GM12878 (cell line): ENCODE measurements around the gene LENG1. TPM values are rescaled to one million over a fixed set of nuclear protein-coding genes. Genes with fewer than 3 reads are reported as not detected.

Experiments used
- ASH2L ChIP-seq: fragments of 300-600, 200-600 bp; sonication (generic); IDR thresholded peaks from 2 replicates; pipeline ENCODE4 v1.6.1; 2017; ENCODE audit warnings: low read depth, mild to moderate bottlenecking, borderline replicate concordance
- GABPA ChIP-seq: IDR thresholded peaks from 2 replicates; pipeline ENCODE4 v1.6.1; 2014; ENCODE audit warnings: antibody characterized with exemption, low read depth, mild to moderate bottlenecking, inconsistent platforms
- IRF4 ChIP-seq: IDR thresholded peaks from 2 replicates; pipeline ENCODE4 v1.6.1; 2011; ENCODE audit warnings: low read depth, low read length
- JUNB ChIP-seq: IDR thresholded peaks from 2 replicates; pipeline ENCODE4 v1.6.1; 2016; ENCODE audit warnings: antibody characterized with exemption, mild to moderate bottlenecking
- NFXL1 ChIP-seq: fragments of 450-650 bp; IDR thresholded peaks from 2 replicates; pipeline ENCODE4 v1.6.1; 2017; ENCODE audit warnings: antibody characterized with exemption, mild to moderate bottlenecking, borderline replicate concordance
- NFYB ChIP-seq: IDR thresholded peaks from 2 replicates; pipeline ENCODE4 v1.6.1; 2011; ENCODE audit warnings: low read depth, mild to moderate bottlenecking, low read length, improper control_type of control experiment, moderate library complexity; ENCODE audit not compliant: insufficient read depth
- POLR2AphosphoS2 ChIP-seq: IDR thresholded peaks from 2 replicates; pipeline ENCODE4 v1.6.1; 2011; ENCODE audit warnings: low read depth, mild to moderate bottlenecking, low read length, improper control_type of control experiment, moderate library complexity
- POLR2AphosphoS5 ChIP-seq: IDR thresholded peaks from 2 replicates; pipeline ENCODE4 v1.6.1; 2011; ENCODE audit warnings: mild to moderate bottlenecking, low read length, inconsistent platforms
- SIN3A ChIP-seq: IDR thresholded peaks from 2 replicates; pipeline ENCODE4 v1.6.1; 2012; ENCODE audit warnings: low read depth, low read length, improper control_type of control experiment
- SIX5 ChIP-seq: IDR thresholded peaks from 2 replicates; pipeline ENCODE4 v1.6.1; 2011; ENCODE audit warnings: mild to moderate bottlenecking, low read depth, low read length, moderate library complexity; ENCODE audit not compliant: severe bottlenecking
- SPI1 ChIP-seq: IDR thresholded peaks from 2 replicates; pipeline ENCODE4 v1.6.1; 2011; ENCODE audit warnings: low read depth, mild to moderate bottlenecking, low read length, moderate library complexity, borderline replicate concordance; ENCODE audit not compliant: insufficient read depth
- SRF ChIP-seq, 2 experiments: IDR thresholded peaks; 2 replicates each; pipeline ENCODE4 v1.6.1; 2011; ENCODE audit warnings: low read depth in 2 of 2, low read length in 2 of 2, mild to moderate bottlenecking in 1 of 2, moderate library complexity in 1 of 2
- TCF12 ChIP-seq: IDR thresholded peaks from 2 replicates; pipeline ENCODE4 v1.6.1; 2011; ENCODE audit warnings: low read depth, mild to moderate bottlenecking, low read length
- polyA plus RNA-seq, 11 experiments: library from polyadenylated mRNA; depleted of rRNA in 4 of 11; unstranded in 6 of 11; stranded (reverse) in 5 of 11; fragments of >200 nt; fragmentation: Nextera tagmentation in 4 of 11; fragmentation: Illumina TruSeq in 1 of 11; extraction: Ambion mirVana in 4 of 11; extraction: Trizol in 1 of 11; gene quantifications; 1 replicate in 1 of 11; 2 replicates in 10 of 11; pipeline versions ENCODE4 v1.2.1 to v1.2.3, GENCODE V29; 2011 to 2016; ENCODE audit warnings: inconsistent platforms in 2 of 11, missing spikeins in 2 of 11, low read depth in 1 of 11
- total RNA-seq, 4 experiments: library from RNA; depleted of rRNA in 3 of 4; stranded (reverse); fragments of >200 nt in 3 of 4; fragmentation: Illumina TruSeq in 1 of 4; extraction: Trizol in 1 of 4; gene quantifications; 2 replicates each; pipeline versions ENCODE4 v1.2.1 to v1.2.3, GENCODE V29; 2013 to 2021
- TF ChIP-seq, protein P1 (sequence below): fragments of 450-650 bp; IDR thresholded peaks from 2 replicates; pipeline ENCODE4 v1.6.1; 2017; ENCODE audit warnings: mild to moderate bottlenecking, low read depth, inconsistent platforms; ENCODE audit not compliant: poor library complexity, severe bottlenecking
- TF ChIP-seq, protein P2 (sequence below), 3 experiments: IDR thresholded peaks in 2 of 3; conservative IDR thresholded peaks in 1 of 3; 2 replicates each; pipeline ENCODE4 v1.5.1; 2011; ENCODE audit warnings: low read depth in 3 of 3, low read length in 3 of 3, mild to moderate bottlenecking in 3 of 3, control low read depth in 2 of 3, moderate library complexity in 2 of 3, inconsistent platforms in 1 of 3, mixed read lengths in 1 of 3; ENCODE audit not compliant: control insufficient read depth in 2 of 3, insufficient read depth in 1 of 3; ENCODE audit errors: extremely low read depth in 1 of 3
- TF ChIP-seq, protein P3 (sequence below): fragments of 450-650 bp; formaldehyde crosslinking; IDR thresholded peaks from 2 replicates; pipeline ENCODE4 v1.4.0; 2020; ENCODE audit warnings: mild to moderate bottlenecking, moderate library complexity
- TF ChIP-seq, protein P4 (sequence below): IDR thresholded peaks from 2 replicates; pipeline ENCODE4 v1.6.1; 2012; ENCODE audit warnings: mild to moderate bottlenecking, low read depth, low read length

The LENG1 gene
- total and polyA plus RNA-seq, 10 of the 15 experiments (the other 5 are each of a cell fraction or from before 2014, with no cell fraction given) = 0.21 to 10.8 (median 5.8) TPM

DNA sequence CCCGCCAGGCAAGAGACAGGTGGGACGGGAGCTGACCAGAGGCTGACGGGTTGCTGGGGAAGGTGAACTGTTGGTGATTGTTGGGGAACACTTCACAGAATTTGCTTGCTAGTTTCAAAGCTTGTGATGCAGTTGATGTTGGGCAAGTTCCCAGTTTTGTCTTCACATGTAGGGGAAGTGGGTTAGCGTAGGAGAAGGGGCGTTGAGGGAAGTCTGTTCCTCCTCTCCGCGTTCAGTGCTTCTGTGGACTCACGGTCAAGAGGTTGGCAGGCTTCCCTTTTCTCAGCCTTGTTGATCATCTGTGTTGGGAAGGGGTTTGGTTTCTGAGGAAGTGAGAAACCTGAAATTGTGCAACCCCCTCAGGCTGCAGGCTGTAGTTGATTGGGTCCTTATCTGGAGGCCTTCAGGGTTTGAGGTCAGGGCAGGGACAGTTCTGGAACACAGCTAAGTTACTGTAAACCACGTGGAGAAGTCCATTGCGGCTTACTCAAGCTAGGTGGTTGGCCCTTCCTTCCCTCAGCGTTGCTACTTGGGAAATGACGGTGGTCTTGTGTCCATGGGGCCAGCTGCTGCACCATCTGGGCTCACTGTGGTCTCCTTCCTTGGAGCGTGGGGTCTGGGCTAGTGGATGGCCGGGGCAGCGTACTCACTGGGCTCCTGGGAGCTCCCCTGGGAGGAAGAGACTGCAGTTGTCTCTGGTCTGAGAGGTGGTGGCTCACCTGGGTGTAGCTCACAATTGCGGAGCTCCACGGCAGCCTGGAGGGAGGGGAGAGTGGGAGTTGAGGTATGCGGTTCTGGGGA is 48.7 kb upstream of the LENG1 start (continued):
- no peak for TF ChIP-seq SRF (IDR thresholded peaks at IDR 0.05; ENCODE audit: low read depth in 2 of 2, low read length in 2 of 2)
- no peak for TF ChIP-seq ASH2L
- TF ChIP-seq POLR2AphosphoS5 = peak; percentile 92
- TF ChIP-seq, protein P1, sequence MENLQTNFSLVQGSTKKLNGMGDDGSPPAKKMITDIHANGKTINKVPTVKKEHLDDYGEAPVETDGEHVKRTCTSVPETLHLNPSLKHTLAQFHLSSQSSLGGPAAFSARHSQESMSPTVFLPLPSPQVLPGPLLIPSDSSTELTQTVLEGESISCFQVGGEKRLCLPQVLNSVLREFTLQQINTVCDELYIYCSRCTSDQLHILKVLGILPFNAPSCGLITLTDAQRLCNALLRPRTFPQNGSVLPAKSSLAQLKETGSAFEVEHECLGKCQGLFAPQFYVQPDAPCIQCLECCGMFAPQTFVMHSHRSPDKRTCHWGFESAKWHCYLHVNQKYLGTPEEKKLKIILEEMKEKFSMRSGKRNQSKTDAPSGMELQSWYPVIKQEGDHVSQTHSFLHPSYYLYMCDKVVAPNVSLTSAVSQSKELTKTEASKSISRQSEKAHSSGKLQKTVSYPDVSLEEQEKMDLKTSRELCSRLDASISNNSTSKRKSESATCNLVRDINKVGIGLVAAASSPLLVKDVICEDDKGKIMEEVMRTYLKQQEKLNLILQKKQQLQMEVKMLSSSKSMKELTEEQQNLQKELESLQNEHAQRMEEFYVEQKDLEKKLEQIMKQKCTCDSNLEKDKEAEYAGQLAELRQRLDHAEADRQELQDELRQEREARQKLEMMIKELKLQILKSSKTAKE = peak; percentile 70
- peak; percentile 65; the same call in 1 of the 2 replicates for TF ChIP-seq POLR2AphosphoS2
- no peak for TF ChIP-seq JUNB
- TF ChIP-seq GABPA = no peak
- TF ChIP-seq NFYB = 0 out of 2 replicates have a peak, but pooled peaks have one; percentile 25
- TF ChIP-seq SPI1 = peak; percentile 95
- TF ChIP-seq, protein P2, sequence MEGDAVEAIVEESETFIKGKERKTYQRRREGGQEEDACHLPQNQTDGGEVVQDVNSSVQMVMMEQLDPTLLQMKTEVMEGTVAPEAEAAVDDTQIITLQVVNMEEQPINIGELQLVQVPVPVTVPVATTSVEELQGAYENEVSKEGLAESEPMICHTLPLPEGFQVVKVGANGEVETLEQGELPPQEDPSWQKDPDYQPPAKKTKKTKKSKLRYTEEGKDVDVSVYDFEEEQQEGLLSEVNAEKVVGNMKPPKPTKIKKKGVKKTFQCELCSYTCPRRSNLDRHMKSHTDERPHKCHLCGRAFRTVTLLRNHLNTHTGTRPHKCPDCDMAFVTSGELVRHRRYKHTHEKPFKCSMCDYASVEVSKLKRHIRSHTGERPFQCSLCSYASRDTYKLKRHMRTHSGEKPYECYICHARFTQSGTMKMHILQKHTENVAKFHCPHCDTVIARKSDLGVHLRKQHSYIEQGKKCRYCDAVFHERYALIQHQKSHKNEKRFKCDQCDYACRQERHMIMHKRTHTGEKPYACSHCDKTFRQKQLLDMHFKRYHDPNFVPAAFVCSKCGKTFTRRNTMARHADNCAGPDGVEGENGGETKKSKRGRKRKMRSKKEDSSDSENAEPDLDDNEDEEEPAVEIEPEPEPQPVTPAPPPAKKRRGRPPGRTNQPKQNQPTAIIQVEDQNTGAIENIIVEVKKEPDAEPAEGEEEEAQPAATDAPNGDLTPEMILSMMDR (IDR thresholded peaks at IDR 0.05 in 2 of 3, conservative IDR thresholded peaks at IDR 0.05 in 1 of 3; ENCODE audit: control insufficient read depth in 2 of 3, extremely low read depth in 1 of 3, insufficient read depth in 1 of 3, low read depth in 3 of 3, low read length in 3 of 3) = no peak
- no peak for TF ChIP-seq SIX5
- no peak for TF ChIP-seq NFXL1
- TF ChIP-seq IRF4 = peak; percentile 82; the same call in 1 of the 2 replicates
- TF ChIP-seq, protein P3, sequence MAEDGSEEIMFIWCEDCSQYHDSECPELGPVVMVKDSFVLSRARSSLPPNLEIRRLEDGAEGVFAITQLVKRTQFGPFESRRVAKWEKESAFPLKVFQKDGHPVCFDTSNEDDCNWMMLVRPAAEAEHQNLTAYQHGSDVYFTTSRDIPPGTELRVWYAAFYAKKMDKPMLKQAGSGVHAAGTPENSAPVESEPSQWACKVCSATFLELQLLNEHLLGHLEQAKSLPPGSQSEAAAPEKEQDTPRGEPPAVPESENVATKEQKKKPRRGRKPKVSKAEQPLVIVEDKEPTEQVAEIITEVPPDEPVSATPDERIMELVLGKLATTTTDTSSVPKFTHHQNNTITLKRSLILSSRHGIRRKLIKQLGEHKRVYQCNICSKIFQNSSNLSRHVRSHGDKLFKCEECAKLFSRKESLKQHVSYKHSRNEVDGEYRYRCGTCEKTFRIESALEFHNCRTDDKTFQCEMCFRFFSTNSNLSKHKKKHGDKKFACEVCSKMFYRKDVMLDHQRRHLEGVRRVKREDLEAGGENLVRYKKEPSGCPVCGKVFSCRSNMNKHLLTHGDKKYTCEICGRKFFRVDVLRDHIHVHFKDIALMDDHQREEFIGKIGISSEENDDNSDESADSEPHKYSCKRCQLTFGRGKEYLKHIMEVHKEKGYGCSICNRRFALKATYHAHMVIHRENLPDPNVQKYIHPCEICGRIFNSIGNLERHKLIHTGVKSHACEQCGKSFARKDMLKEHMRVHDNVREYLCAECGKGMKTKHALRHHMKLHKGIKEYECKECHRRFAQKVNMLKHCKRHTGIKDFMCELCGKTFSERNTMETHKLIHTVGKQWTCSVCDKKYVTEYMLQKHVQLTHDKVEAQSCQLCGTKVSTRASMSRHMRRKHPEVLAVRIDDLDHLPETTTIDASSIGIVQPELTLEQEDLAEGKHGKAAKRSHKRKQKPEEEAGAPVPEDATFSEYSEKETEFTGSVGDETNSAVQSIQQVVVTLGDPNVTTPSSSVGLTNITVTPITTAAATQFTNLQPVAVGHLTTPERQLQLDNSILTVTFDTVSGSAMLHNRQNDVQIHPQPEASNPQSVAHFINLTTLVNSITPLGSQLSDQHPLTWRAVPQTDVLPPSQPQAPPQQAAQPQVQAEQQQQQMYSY (CRISPR knock-in tag) = no peak
- TF ChIP-seq SIN3A = peak; percentile 29; the same call in 1 of the 2 replicates
- TF ChIP-seq TCF12 = 0 out of 2 replicates have a peak, but pooled peaks have one; percentile 61
- TF ChIP-seq, protein P4, sequence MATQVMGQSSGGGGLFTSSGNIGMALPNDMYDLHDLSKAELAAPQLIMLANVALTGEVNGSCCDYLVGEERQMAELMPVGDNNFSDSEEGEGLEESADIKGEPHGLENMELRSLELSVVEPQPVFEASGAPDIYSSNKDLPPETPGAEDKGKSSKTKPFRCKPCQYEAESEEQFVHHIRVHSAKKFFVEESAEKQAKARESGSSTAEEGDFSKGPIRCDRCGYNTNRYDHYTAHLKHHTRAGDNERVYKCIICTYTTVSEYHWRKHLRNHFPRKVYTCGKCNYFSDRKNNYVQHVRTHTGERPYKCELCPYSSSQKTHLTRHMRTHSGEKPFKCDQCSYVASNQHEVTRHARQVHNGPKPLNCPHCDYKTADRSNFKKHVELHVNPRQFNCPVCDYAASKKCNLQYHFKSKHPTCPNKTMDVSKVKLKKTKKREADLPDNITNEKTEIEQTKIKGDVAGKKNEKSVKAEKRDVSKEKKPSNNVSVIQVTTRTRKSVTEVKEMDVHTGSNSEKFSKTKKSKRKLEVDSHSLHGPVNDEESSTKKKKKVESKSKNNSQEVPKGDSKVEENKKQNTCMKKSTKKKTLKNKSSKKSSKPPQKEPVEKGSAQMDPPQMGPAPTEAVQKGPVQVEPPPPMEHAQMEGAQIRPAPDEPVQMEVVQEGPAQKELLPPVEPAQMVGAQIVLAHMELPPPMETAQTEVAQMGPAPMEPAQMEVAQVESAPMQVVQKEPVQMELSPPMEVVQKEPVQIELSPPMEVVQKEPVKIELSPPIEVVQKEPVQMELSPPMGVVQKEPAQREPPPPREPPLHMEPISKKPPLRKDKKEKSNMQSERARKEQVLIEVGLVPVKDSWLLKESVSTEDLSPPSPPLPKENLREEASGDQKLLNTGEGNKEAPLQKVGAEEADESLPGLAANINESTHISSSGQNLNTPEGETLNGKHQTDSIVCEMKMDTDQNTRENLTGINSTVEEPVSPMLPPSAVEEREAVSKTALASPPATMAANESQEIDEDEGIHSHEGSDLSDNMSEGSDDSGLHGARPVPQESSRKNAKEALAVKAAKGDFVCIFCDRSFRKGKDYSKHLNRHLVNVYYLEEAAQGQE = peak; percentile 60; the same call in 1 of the 2 replicates
